A549 treated with AZD9567 at 1 μM for 4 hours (cell line): ENCODE measurements around the gene SLFN12L. TPM values are rescaled to one million over a fixed set of nuclear protein-coding genes. Genes with fewer than 3 reads are reported as not detected.

ENCODE experiments used
- total RNA-seq: library from RNA; stranded (reverse); fragments of 200-300 nt; extraction: Qiagen RNA extraction; gene quantifications from 5 replicates; pipeline ENCODE4 v1.2.3, GENCODE V29; 2022; ENCODE audit not compliant: insufficient read depth

Gene SLFN12L
- total RNA-seq, result 0.26 TPM in 1 of 5 replicates, not detected in the others

DNA sequence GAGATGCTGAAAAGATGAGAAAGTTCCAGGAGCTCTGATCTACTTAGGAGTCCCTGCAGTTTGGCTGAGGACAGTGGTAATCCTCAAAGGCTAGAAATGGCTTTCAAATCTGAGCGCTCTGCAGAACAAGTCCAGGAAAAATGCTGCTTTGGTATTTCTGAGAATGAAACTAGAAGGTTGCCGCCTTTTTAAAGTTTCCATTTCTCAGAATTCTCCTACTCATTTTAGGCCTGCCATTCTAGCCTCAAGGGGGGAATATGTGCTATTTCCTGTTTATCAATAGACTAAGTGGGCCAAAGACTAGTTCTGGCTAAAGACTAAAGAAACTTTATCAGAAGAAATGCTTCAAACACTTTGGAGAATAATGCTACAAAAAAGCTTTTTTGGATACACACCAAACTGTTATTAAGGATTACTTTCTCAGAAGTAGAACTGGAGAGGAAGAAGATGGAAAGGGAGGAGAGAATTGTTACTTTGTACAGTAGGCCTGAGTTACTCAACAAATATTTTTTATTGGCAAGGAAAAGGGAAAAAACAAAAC lies at the start of gene SLFN12L:
SLFN12L (minus strand) TSS at position 78 of the 541 bp plus-strand sequence. CDS start 15,314 bp downstream, outside the sequence.

GRCh38 chr17:35578197-35578928 lies 40.9 kb upstream of the SLFN12L start, which contains the start of gene PEX12:
Gene PEX12, minus strand, starts transcription at chr17:35578571. Its CDS starts 550 bp downstream, at chr17:35578021.

GRCh38 chr17:35560703-35561102 lies 23.2 kb upstream of the SLFN12L start, which contains the start of gene SLFN14:
Gene SLFN14, minus strand, starts transcription at chr17:35560819. Its CDS starts 2,757 bp downstream, at chr17:35558062.

GRCh38 chr17:35448214-35448898 lies 89.1 kb downstream of the SLFN12L start, which contains the start of gene SLFN13:
Gene SLFN13, minus strand, starts transcription at chr17:35448766. Its CDS starts 3,086 bp downstream, at chr17:35445680.

GRCh38 chr17:35432176-35433074 lies 105.1 kb downstream of the SLFN12L start, which contains the start of gene SLFN12:
Gene SLFN12, minus strand, starts transcription at chr17:35432500. Its CDS starts 9,472 bp downstream, at chr17:35423028.

Other genes with a start within 250 kb of the SLFN12L start
- gene SLFN11, start 164.1 kb downstream of the SLFN12L start, total RNA-seq, result 4.5 to 6.4 TPM (median 5.8 TPM) in 5 replicates
- 0.05 to 0.09 TPM (median 0.06 TPM) in 3 of 5 replicates, not detected in the others for gene SLFN12, start 105.2 kb downstream of the SLFN12L start, total RNA-seq
- 3.5 to 12.8 TPM (median 3.9 TPM) in 5 replicates for gene SLFN13, start 88.9 kb downstream of the SLFN12L start, total RNA-seq
- not detected in 5 replicates for gene SLFN14, start 23.1 kb upstream of the SLFN12L start, total RNA-seq
- 6.9 to 11.1 TPM (median 8.4 TPM) in 5 replicates for gene PEX12, start 40.9 kb upstream of the SLFN12L start, total RNA-seq
- gene AP2B1, start 49.6 kb upstream of the SLFN12L start, total RNA-seq, result 121 to 158 TPM (median 130 TPM) in 5 replicates
- gene RASL10B, start 194.0 kb upstream of the SLFN12L start, total RNA-seq, result 0.08 to 0.15 TPM (median 0.11 TPM) in 4 of 5 replicates, not detected in the other
- gene GAS2L2, start 215.6 kb upstream of the SLFN12L start, total RNA-seq, result 0.05 to 0.07 TPM (median 0.06 TPM) in 4 of 5 replicates, not detected in the other
- 0.28 to 0.37 TPM (median 0.32 TPM) in 4 of 5 replicates, not detected in the other for gene C17orf50, start 223.2 kb upstream of the SLFN12L start, total RNA-seq